ENCODE measurements around the gene FMN2.

The FMN2 gene

DNA sequence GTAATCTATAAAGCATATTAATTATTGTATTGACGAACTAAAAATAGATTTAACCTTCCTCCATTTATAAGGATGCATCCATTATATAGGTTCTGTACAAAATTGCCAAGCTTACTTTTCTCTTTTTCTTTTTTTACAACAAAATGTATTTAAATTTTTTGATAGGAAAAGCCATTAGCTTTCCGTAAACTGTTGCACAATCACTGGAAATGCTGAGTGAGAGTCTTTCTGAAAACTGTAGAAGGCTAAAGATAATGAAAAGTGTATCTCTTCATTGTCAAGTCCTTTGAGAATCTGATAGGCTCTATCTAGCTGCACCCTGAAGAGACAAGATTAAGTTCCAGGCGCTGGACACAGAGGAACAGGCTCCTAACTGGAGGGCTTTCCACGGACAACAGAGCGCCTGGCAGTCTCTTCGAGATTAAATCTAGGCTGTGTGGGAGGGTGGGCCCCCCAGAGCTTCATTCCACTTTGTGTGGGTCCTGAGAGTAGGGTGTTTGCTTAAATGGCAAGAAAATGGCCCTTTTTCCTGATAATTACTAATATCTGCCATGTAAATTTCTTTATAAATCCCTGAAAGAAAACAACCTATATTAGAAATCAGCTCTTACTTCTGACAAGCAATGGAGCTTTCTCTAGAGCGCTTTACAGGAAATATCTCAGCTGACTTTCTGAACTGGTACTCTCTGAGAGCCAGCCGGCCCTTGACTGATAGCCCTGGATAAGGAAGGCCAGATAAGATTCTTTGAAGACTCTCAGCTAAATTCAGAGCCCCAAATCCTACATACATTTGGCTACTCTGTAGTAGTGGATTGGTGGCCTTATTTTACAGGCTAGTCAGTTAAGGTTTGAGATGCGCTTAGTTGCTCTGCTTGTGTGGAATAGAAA, 108.3 kb downstream of the FMN2 start:
- DNase-seq (ENCODE audit: low read depth): no peak

DNA sequence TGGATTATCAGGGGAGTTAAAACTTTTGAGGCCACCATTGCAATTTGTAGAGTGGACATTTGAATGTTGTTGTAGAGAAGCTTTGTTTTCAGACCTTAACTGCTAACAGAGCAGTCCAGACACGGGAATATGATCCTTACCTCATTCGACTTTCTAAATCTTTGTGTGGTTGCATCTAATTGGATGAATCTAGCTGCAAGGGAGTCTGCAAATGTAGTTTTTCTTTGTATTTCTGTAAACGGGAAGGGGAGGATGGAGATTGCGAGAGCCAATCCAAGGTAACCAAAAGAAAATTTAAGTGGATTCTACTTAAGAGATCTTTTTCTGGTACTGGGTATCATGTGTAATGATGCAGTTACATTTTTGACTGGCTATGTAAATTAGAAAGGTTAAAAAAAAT, 110.2 kb downstream of the FMN2 start:
- no peak for DNase-seq (ENCODE audit: low read depth)

DNA sequence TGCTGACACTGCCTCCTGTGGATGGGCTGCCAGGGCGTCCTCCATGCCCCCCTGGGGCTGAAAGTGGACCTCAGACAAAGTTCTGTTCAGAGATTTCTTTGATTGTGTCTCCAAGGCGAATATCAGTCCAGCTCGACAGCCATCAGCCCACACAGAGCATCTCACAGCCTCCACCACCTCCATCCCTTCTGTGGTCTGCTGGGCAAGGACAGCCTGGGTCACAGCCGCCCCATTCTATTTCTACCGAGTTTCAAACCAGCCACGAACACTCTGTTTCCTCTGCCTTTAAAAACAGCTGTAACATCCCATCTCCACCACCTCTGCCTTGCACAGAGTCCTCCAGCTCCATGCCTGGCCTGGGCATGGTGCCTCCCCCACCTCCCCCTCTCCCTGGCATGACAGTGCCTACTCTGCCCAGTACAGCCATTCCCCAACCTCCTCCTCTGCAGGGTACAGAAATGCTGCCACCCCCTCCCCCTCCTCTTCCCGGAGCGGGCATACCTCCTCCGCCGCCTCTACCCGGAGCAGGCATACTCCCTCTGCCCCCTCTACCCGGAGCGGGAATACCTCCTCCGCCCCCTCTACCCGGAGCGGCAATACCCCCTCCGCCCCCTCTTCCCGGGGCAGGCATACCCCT, 115.5 kb downstream of the FMN2 start:
- no peak for DNase-seq (ENCODE audit: low read depth)

DNA sequence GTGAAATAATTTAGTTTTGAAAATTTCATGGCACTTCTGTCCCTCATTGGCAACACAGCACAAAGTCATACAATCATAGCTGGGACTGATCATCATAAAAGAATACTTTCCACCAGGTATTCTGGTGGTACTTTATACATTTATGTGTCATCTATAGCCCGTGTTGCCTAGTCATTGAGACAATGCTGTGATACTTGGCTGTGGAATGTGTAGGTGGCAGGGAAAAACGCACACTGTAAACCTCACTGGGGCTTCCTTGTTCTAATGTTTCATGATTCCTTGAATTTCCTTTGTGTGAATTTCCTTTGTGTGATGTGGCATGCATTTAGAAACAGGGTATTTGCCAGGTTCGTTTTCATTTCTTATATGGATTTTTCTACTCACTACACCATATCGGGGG, 118.3 kb downstream of the FMN2 start:
- DNase-seq (ENCODE audit: low read depth): no peak

- DNase-seq (ENCODE audit: low read depth): no peak
These were observed 120.9 kb downstream of the FMN2 start for GRCh38 chr1:240212556-240212955.

GRCh38 chr1:240217403-240217802, 125.7 kb downstream of the FMN2 start:
- no peak for DNase-seq (ENCODE audit: low read depth)

- no peak for DNase-seq (ENCODE audit: low read depth)
These were observed 127.4 kb downstream of the FMN2 start for GRCh38 chr1:240219104-240219503.

DNA sequence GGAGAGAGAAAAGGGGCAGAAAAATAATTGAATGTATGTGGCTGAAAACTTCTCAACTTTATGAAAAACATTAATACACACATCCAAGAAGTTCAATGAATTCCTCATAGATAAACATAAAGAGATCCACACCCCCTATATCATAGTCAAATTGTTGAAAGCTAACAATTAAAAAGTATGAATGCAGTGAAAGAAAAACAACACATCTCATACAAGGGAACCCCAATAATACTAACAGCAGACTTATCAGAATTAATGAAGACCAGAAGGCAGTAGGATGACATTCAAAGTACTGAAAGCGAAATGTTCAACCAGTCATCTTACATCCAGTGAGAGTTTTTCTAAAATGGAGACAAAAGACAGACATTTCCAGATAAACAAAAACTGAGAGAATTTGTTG, 134.4 kb downstream of the FMN2 start:
- no peak for DNase-seq (ENCODE audit: low read depth)

DNA sequence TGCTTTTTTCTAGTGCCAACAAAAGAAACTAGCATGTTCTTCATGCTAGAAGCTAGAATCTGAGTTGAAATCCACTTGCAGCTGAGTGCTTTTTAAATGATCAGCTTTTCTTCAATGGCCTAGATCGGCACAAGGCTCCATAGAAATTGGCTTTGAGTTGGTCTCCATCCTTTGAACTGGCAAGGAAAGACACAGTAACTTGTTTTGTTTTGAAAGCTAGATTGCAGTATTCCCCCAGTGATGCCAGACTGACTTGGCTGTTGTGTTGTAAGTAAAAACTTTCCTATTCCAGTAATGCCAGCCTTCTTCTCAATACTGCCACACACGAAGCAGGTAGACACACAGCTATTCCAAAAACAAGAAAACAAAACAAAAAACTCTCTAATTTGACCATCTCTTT, 139.1 kb downstream of the FMN2 start:
- no peak for DNase-seq (ENCODE audit: low read depth)

DNA sequence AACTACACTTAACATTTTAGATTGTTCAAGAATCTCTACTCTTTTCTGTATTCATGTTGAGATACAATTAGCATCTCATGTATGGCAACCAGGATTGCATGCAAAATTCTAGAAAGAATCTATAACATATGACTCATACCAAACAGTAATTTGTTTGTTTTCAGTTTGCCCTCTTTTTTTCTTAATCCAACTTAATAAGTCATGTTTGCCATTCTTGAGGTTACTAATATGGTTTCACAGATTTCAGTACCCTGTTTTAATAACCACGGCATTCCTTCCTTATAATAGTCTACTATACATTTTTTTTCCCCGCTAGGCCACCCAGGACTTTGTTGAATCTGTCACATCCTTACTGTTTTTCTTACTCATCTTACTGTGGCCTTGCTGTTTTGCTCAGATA, 140.8 kb downstream of the FMN2 start:
- DNase-seq (ENCODE audit: low read depth): no peak

GRCh38 chr1:240234485-240235210, 143.0 kb downstream of the FMN2 start:
- no peak for DNase-seq (ENCODE audit: low read depth)

DNA sequence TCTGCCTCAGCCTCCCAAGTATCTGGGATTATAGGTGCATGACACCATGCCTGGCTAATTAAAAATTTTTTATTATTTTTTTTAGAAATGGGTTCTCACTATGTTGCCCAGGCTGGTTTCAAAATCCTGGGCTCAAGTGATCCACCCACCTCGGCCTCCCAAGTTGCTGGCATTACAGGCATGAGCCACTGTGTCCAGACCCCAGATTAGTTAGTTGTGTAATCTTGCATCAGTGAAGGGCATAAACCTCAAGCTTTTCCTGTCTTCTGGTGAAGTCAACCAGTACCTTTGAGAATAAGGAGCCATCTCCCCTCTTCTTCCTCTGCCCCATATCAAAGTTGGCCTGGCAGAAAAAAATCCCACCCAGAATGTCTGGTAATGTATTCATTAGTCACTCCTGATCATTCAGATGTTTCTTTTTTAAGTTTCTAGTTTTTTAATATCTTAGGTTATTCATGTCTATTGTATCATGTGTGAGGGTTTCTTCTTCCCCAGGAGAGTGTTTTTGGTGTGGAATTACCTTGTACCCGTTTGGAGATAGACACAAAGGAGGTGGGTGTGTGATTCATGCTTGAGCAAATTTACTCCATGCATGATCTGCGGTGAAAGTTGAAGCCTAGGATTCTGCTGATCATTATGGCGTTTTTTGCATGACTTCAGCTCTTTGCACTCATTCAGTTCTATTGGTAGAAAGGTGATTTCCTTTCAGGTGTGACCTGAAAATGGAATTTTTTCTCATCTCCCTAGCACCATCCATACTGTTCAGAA, 144.0 kb downstream of the FMN2 start:
- DNase-seq (ENCODE audit: low read depth): no peak

DNA sequence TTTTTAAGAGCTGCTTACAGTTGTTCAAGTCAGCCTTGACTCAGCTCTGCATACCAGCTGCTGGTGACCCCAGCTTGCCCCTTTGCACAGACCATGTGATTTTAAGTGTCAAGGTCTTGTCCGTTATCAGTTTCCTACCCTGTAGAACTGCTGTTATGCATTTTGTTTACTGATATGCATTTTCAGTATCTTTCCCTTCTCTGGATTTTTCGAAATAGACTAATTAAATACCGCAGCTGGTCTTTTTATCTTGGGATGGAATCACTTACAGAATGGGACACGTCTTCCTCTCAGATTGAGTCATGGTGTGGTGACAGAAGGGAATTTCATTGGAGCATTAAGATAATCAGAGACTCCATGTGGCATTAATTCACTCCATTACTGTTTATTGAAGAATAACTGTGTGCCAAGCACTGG, 145.6 kb downstream of the FMN2 start:
- DNase-seq (ENCODE audit: low read depth): no peak

GRCh38 chr1:240239309-240239708, 147.6 kb downstream of the FMN2 start:
- no peak for DNase-seq (ENCODE audit: low read depth)

- no peak for DNase-seq (ENCODE audit: low read depth)
These were observed 149.6 kb downstream of the FMN2 start for GRCh38 chr1:240241278-240241677.

DNA sequence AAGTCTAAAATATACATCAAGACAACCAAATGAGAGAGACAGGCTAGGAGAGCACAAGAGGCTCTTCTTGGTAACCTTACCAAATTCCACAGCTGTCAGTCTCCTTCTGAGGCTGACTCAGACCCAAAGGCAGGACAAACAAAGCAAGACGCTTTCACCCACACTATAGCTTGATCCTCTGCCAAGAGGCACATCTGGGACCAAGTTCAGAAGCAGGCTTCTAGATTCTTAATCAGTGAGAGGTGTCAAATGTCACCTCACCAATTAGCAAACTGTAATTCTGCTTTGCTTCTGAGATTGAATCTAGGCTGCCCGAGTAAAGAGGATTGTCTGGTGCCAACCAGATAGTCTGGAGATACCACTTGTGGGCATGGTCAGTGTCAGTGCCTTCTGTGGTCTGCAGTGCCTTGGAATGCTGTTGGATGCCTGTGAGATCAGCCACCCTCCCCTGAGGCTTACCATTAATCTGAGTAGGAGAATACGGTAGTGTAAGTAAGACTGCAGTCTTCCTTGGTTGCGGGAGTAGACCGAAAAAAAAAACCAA, 151.0 kb downstream of the FMN2 start:
- DNase-seq (ENCODE audit: low read depth): no peak

DNA sequence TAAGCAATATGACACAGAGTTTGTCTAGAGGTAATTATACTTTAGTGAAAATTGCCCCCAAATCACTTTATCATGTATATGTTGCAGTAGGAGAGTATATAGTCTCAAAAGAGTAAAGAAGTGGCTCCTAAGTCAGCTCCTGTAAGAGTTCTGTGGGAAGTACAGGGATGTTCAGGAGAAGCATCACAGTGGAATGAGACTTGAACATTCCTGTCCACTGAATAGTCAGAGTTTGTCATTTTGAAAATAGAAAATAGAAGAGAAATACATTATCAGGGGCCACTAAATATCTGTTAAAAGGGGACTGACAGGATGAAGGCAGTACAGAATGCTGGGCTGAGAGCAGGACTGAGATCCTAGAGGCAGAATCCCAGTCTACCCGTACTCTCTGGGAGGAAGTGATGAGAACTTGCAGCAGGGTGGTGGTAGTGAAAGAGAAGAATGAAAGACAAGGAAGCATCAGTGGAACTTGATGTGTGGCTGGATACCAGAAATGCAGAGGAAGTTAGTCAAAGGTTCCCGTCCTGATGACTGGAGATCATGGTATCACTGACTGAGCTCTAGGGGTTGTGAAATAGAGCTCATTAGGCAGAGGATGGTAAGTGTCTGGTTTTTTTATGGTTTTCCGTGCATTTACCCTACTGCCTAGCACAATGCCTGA, 153.4 kb downstream of the FMN2 start:
- DNase-seq (ENCODE audit: low read depth): no peak

GRCh38 chr1:240245629-240246020, 153.9 kb downstream of the FMN2 start:
- DNase-seq (ENCODE audit: low read depth): no peak

- no peak for DNase-seq (ENCODE audit: low read depth)
These were observed 156.2 kb downstream of the FMN2 start for GRCh38 chr1:240247899-240248298.

GRCh38 chr1:240254006-240254405, 162.3 kb downstream of the FMN2 start:
- DNase-seq (ENCODE audit: low read depth): no peak

DNA sequence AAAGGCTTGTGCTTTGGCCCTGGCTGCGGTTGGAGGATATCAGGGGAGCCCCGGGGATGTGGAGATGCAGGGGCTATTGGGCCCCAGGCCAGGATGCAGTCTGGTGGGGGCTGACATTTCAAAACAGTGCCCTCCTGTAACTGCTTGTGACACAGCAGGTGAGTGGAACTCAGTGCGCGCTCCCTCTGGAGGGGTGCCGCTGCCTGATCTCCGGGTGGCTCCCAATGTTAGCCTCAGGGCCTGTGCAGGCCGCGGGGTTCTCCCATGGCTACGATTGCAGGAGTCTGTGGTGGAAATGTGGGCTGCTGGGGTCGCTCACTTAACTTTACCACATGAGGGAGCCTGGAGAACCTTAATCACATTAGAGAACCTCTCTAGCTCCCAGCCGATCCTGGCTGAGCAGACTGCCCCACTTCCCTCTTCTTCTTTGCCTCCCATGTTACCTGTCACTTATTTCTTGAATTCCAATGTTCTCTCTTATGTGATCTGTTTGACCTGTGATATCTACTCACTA, 163.2 kb downstream of the FMN2 start:
- no peak for DNase-seq (ENCODE audit: low read depth)
